Measurements from ENCODE around the gene FGD4. TPM values are rescaled to one million over a fixed set of nuclear protein-coding genes. Genes with fewer than 3 reads are reported as not detected.
A peak's percentile ranks its signal among the peaks of the same experiment; 100 is the strongest.
"Not testable (repeated sequence)": the region's sequence is repeated elsewhere in the genome, so short reads cannot be mapped to it uniquely, and the experiment has no call there.

Gene FGD4
- total RNA-seq, 1 donor from 2014 or later = 81.9 TPM

DNA sequence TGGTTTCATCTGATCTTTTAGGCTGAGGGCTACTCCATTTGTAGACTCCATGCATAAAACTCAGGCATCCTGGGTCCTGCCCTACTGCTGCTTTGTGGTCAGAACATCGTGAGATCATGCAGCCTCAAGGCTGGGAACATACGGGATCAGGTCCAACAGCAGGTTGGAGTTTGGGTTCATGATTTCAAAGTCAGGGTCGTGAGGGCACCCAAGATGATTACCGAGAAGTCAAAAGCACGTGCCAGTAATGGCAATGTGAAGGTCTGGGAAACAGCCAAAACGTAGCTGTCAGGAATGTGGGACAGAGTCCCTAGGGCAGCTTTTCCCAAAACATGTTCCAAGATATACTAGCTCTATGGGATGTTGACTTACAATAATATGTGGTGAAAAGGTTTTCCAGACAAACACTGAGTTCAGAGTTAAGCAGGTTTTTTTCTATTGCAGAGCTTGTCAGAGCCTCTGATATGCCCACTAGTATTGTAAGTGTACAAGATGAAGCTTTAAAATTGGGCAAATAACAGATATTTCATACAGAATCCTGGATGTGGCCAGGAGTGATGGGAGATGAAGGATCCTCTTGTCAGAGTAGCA, 149.4 kb downstream of the FGD4 start:
- FAIRE-seq = no peak
- DNase-seq (ENCODE audit: low spot score in 2 of 2) = no peak

DNA sequence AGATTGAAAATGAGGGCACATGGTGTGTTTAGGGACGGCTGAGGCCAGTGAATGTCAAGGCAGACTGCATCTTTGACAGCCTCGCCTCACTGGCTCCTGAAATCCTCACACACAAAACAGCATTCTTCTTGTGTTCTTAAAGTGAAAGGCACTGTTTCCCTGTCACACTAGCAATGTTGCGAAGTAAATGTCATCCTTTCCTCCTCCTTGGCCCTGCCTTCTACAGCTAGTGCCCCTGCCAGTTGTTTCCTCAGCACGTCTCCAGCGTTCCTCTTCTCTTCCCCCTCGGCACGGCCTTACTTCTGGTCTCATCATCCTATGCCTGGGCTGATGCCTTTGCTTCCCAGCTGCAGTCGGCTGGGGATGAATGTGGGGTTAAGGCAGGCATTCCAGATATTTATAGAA, 150.3 kb downstream of the FGD4 start:
- no peak for FAIRE-seq
- DNase-seq (ENCODE audit: low spot score in 2 of 2) = no peak

DNA sequence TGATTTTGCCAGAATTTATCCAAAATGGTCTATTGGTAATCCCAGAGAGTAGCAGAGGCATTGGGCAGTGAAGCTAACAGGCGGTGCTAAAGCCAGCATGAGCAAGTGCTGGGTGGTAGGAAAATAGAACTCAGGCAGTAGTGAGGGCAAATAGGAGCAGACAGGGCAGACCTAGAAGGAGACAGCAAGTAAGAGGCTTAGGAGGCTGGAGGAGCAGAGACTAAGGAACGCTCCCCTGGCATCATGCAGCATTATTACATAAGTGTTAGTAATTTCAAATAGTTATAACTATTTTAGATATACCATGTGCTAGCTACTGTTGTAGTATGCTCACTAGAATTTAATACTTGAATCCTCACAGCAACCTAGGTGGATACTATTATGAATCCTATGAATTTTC, 151.7 kb downstream of the FGD4 start:
- FAIRE-seq = no peak

DNA sequence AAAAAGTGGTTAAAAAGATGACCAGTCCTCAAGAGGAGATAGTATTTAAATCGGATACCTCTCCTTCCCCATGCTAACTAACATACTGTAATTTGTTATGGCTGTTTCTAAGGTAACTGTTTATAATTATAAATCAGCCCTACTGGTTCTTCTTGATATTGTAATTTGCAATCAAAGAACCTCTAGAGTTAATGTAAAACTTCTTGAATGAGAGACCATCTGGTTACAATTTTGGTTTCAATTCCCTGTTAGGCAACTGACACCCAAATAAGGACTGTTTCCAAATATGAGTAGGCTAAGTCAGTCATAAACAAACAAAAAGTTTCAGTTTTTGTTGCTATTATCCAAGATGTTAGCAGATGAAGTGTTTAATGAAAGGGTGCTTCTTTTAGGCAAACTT, 159.5 kb downstream of the FGD4 start:
- no peak for FAIRE-seq
- DNase-seq (ENCODE audit: low spot score in 2 of 2) = no peak

More for the DNA sequence above, 151.7 kb downstream of the FGD4 start:
- no peak for DNase-seq (ENCODE audit: low spot score in 2 of 2)

DNA sequence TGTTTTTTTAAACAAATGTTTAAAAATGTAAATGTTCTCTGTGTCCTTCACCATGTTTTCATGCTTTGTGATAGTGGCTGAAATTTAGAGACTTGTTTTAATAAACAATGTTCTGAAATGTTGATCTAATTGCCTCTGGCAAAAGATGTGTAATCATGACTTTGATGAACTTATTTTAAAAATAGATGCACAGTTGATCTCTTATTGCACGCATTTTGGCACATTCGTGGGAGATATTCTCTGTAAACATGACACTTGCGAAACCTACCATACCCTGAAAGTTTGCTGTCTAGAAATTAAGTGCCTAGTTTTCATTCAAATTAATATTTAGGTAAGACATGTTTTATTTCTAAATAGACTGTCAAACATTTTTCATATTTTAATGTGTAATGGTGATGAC, 160.1 kb downstream of the FGD4 start:
- DNase-seq (ENCODE audit: low spot score in 2 of 2) = no peak
- no peak for FAIRE-seq

DNA sequence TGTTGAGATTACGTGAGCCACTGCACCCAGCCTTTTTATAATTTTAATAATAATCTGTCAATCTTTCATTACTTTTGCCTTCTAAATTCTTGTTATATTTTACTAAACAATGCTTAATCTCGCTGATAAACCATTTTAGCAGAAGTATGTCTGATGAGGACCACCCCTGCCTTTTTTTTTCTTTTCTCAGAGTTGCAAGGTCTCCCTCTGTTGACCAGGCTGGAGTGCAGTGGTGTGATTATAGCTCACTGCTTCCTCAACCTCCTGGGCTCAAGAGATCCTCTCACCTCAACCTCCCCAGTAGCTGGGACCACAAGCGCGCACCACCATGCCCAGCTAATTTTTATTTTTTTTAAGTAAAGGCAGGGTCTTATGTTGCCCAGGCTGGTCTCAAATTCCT, 161.2 kb downstream of the FGD4 start:
- no peak for DNase-seq (ENCODE audit: low spot score in 2 of 2)
- no peak for FAIRE-seq

DNA sequence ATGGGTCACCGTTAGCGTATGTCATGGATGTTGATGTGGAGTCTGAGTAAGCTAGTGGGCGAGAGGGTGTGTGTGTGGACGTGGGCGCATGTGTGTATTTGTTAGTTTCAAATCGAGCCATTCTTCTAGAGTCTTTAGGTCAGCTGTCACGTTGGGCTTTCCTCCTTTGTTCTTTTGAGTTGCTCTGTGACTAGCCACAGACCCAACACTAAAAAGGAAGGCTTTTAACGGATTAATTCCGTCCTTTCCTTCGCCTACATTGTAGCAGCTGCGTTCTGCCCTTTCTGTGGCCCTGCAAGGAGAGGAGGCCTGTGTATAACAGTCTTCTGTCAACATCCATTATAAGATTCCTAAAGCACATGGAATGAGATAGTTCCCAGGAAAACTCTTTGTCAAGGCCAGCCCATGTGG, 162.6 kb downstream of the FGD4 start:
- FAIRE-seq (no peak), DNase-seq (ENCODE audit: low spot score in 2 of 2) (no peak)

DNA sequence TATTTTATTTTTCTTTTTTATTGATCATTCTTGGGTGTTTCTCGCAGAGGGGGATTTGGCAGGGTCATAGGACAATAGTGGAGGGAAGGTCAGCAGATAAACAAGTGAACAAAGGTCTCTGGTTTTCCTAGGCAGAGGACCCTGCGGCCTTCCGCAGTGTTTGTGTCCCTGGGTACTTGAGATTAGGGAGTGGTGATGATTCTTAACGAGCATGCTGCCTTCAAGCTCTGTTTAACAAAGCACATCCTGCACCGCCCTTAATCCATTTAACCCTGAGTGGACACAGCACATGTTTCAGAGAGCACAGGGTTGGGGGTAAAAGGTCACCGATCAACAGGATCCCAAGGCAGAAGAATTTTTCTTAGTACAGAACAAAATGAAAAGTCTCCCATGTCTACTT, 163.1 kb downstream of the FGD4 start:
- not testable (repeated sequence) for FAIRE-seq; DNase-seq (ENCODE audit: low spot score in 2 of 2)

DNA sequence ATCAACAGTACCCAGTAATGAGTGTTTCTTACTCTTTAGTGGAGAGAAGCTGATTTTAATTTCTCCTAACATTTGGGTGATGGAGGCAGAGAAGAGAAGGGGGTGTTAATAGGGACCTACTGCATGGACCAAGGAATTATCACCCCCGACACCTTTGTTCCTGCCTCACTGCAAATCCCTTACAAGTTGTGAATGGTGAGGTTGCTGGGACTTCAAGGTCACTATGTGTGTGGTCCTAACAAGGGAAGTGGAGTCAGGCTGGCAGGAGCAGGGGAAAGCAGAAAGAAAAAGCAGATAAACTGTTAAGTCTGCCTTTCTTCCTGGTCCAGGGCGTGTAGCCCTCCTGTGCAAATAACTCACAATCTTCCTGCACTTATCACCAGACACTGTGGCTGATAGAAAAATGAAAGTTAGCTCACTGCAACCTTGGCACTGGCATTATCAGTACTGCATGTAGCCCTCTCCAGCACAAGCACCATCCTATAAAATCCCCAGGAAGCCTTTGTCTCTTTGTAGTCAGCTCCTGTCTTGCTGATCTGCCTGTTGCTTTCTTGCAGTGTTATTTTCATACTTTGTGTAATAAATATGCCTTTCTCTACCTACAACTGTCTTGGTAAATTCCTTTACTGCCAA, 167.4 kb downstream of the FGD4 start:
- FAIRE-seq (no peak), DNase-seq (ENCODE audit: low spot score in 2 of 2) (no peak)

DNA sequence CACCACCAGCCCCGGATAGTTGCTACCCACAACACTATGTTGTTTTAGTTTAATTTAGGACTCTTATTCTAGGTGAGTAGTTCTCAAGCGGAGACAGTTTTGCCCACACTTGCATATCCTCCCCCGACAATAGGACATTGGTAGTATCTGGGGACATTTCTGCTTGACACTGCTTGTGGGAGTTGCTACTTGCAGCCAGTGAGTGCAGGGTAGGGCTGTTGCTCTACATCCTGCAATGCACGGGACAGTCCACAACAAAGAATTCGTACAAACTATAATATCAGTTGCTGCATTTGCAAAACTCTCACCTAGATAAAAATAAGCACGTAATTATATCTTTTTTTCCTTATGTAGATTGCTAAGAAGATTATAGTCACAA, 167.9 kb downstream of the FGD4 start:
- no peak for DNase-seq (ENCODE audit: low spot score in 2 of 2)
- FAIRE-seq = no peak

DNA sequence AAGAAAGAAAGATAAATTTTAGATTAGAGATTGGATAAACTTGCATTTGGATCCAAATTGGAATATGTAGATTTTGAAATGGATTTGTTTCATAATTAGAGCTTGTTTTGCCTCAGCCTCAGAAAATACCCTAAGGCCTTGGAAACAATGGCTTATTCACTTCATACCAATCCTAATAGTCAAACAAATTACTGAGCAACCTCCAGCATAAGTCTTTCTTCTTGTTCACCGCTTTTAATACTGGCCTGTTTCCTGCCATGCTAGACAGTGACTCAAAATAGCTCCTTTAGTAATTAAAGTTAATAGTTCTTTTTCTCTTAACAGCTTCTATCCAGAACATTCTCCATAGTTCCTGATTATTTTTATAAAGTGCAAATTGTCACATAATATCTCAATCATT, 168.9 kb downstream of the FGD4 start:
- FAIRE-seq = no peak
- DNase-seq (ENCODE audit: low spot score in 2 of 2) = peak in 1 of 2 donors; percentile 29

DNA sequence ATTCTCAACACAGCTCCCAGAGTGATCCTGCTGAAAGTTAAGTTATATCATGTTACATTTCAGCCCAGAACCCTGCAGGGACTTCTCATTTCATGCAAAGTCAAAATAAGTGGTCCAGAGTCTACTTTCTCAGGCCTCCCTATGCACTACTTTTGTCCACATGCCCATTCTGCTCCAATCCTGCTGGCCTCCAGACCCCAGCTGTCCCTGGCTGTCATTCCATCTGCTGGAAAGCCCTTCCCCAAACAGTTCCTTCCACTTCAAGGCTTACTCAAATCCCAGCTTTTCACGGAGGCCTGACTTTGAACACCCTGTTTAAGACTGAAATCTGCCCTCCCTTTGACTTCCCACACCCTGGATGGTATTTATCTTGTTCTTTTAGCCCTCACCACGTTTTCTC, 169.9 kb downstream of the FGD4 start:
- DNase-seq (ENCODE audit: low spot score in 2 of 2) (no peak), FAIRE-seq (no peak)

DNA sequence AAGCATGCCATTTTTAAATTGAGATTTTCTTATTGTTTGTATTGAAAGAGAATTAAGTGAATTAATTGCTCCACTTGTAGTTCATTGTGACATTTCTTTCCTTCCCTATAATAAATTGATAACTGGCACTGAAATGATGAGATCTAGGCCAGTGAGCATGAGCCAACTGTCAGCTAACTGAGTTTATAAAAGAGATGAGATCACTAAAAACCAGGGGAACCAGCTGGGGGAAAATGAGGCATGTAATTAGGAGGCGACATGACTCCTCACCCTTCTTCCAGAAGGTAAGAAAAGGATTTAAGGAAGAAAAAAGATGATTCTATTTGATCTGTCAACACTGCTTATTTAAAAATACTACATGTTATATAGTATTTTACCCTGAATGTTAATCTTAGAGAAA, 175.2 kb downstream of the FGD4 start:
- no peak for DNase-seq (ENCODE audit: low spot score in 2 of 2)
- no peak for FAIRE-seq

DNA sequence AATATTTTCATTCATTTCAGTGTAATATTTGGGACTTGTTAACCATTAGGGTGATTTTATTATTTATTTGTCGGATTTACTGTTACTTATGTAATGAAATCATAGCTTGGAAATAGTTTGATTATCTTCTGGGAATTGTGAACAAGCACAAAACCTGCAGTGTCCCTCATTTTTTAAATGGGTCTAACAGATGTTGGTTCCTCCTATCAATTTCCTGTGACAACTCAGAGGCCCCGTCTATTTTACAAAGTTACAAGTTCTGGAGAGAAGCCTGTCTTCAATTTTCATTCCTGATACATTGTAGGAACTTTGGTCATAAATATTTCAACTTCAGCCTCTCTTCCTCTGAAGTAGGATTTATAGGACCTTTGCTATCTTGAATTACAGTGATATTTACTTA, 178.0 kb downstream of the FGD4 start:
- FAIRE-seq (no peak), DNase-seq (ENCODE audit: low spot score in 2 of 2) (no peak)

DNA sequence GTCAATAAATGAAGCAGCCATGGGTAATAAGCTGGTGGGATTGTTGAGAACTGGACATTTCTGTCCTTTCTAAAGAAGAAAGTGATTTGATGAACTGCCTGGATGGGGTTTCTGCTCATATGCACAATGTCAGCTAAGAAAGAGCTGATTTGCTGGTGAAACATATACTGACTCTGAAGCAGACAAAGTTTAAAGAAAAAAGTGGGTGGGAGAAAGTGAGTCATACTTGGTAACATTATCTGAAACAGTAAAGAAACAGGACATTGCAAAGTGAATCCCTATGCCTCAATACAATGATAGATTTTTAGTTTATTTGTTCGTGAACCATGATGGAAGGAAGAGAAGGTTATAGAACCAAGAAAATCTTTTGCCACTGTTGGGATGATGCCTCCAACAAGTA, 184.2 kb downstream of the FGD4 start:
- no peak for DNase-seq (ENCODE audit: low spot score in 2 of 2)

DNA sequence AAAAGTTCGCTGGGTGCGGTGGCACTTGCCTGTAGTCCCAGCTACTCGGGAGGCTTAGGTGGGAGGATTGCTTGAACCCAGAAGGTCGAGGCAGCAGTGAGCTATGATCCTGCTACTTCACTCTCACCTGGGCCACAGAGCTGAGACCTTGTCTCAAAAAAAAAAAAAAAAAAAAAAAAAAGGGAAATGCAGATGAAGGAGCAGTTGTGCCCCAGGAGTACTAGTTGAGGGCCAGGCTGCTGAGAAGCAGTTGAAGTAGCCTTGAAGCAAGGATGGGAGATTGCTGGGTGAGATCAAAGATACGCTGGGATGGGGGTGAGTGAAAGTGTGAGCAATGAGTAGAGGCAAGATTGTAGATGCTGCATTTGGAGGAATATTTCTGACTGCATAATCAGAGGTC, 186.3 kb downstream of the FGD4 start:
- no peak for FAIRE-seq
- no peak for DNase-seq (ENCODE audit: low spot score in 2 of 2)

More for the DNA sequence above, 184.2 kb downstream of the FGD4 start:
- FAIRE-seq = no peak

DNA sequence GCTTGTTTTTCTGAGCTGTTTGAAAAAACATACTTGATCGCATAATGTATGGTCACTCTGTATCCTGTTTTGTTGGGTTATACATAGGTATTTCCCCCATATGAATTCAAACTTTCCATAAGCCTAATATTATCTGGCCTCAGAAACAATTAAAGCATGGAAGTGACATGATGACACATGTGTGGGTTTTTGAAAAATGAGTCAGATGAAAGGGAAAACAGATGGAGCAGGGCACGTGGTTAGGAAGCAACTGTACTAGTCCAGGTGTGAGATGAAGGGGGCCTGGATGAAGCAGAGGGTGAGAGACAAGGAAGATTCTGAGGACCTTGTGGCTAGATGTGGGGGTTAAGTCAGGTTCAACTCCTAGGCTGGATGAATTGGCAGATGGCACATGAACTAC, 187.0 kb downstream of the FGD4 start:
- FAIRE-seq = no peak
- no peak for DNase-seq (ENCODE audit: low spot score in 2 of 2)

DNA sequence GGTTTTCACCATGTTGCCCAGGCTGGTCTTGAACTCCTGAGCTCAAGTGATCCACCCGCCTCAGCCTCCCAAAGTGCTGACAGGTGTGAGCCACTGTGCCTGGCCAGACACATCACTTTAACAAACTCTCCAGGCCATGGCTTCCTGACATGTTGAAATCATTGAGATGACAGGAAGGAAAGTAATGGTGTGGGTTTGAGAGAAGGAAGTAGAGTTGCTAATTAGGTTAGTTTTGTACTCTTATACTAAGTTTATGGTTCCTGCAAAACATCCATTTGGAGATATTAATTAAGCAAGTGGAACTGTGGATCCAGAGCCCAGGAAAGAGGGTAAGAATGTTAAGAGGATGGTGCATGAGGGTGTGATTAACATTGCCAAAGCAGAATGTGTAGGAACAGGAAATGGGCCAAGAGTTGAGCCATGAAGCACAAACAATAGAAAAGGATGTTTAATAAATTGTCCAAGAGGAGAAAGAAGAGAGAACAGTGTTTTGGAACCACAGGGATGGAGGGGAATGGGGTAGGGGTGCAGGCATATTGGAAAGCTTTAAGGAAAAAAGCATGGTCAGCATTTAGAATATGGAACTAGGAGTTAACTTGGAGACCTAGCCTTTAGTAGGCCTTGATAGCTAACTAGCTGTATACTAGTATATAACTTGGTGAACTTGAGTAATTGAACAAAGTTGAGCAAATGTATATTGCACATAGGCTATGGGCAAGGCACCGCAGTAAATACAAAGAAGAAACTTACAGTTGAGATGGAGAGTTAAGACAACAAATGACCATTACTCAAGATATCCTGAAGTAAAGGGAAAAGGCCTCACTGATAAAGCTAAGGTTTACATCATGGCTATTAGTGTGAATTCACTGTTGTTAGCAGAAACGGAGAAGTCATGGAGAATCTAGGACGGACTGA, 188.5 kb downstream of the FGD4 start:
- no peak for FAIRE-seq

DNA sequence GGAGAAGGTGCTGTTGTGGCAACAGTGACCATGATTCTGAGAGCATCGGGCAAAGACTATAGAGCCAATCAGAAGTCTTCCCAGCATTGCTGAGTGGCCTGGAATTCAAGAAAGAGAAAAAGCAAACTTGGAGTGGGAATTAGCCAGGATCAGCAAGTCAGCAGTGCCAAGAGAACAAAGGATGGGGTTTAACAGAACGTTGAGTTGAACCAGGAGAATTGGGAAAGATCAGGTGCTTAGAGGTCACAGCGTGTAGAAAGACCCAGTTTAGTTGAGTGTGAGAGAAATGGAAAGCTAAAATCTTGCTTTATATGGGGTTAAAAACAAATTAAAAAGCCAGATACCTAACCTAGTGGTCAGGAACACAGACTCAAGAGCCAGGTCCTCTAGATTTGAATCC, 189.2 kb downstream of the FGD4 start:
- FAIRE-seq (no peak), DNase-seq (ENCODE audit: low spot score in 2 of 2) (no peak)

More for the DNA sequence above, 188.5 kb downstream of the FGD4 start:
- DNase-seq (ENCODE audit: low spot score in 2 of 2) = no peak

DNA sequence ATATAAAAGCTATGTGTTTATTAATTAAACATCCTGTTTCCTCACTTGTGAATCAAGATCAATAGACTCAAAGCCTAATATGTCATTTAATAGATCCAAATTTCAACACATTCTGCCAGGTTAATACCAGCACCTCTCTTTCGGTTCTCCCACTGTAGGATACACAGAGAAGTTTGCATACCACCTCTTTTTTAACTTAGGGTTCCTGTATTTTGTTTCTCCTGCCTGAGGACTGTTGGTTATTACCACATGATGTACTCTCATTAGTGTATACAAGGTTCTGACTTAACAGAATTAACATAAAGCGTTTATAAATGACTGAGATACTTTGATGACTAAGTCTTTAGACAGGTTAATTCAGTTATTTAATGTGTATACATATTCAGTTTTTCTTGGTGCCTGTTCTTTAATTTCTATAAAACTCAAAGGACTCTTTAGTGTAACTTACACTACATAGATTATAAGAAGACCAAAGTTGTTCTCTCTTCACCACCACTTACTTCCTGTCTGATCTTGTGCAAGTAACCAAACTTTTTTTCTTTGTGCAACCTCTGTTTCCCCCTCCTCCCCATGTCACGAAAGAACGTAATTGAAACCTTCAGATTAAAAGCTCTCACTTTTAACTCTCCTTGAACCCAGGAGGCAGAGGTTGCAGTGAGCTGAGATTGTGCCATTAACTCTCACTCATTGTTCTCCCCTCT, 190.0 kb downstream of the FGD4 start:
- no peak for FAIRE-seq
- no peak for DNase-seq (ENCODE audit: low spot score in 2 of 2)

DNA sequence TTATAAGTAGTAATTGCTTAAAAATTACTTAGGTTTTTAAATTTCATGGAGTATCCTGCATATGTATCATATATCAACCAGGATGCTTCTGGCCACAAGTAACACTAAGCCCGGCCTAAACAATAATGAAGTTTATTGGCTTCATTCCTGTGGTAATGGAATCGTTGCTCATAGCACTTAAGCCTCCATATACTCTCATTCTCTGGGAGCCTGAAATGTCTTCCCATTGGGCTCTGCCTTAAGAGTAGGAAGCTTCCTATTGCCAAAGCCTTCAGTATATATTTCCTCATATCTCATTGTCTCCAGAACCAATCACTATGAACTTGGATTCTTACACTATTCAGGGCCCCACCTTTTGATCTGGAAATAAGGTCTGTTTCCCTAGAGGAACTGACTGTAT, 195.9 kb downstream of the FGD4 start:
- DNase-seq (ENCODE audit: low spot score in 2 of 2) (no peak), FAIRE-seq (no peak)

Data from frontal cortex (tissue), 4 donors.